H9 (cell line): ENCODE data around the gene TRIM36. TPM values are rescaled to one million over a fixed set of nuclear protein-coding genes. Genes with fewer than 3 reads are reported as not detected.

ENCODE experiments used
- DNase-seq: peaks from one replicate; pipeline ENCODE4 v3.0.0-alpha.2; 2017
- H2AFZ ChIP-seq: one replicate; pipeline ENCODE4 v1.6.1; 2013; ENCODE audit warnings: mild to moderate bottlenecking, low read length, control low read depth, moderate library complexity
- H2AK5ac ChIP-seq: 2 replicates; pipeline ENCODE4 v1.6.1; 2013; ENCODE audit warnings: low read length, control low read depth, mixed read lengths; ENCODE audit not compliant: insufficient read length
- H2BK120ac ChIP-seq: one replicate; pipeline ENCODE4 v1.6.1; 2013; ENCODE audit warnings: low read depth, mild to moderate bottlenecking, low read length, control low read depth, inconsistent platforms; ENCODE audit not compliant: poor library complexity, severe bottlenecking
- H2BK12ac ChIP-seq: 2 replicates; pipeline ENCODE4 v1.6.1; 2013; ENCODE audit warnings: low read length, control low read depth, mixed read lengths, low read depth; ENCODE audit not compliant: insufficient read length
- H2BK15ac ChIP-seq: 2 replicates; pipeline ENCODE4 v1.6.1; 2013; ENCODE audit warnings: low read depth, low read length, control low read depth
- H2BK20ac ChIP-seq: one replicate; pipeline ENCODE4 v1.6.1; 2013; ENCODE audit warnings: low read depth, mild to moderate bottlenecking, low read length, control low read depth, inconsistent platforms; ENCODE audit not compliant: poor library complexity, severe bottlenecking
- H2BK5ac ChIP-seq: 2 replicates; pipeline ENCODE4 v1.6.1; 2013; ENCODE audit warnings: low read length, control low read depth, mixed read lengths; ENCODE audit not compliant: insufficient read length
- H3K14ac ChIP-seq: 2 replicates; pipeline ENCODE4 v1.6.1; 2013; ENCODE audit warnings: low read length, control low read depth; ENCODE audit not compliant: insufficient read depth
- H3K18ac ChIP-seq: 2 replicates; pipeline ENCODE4 v1.6.1; 2013; ENCODE audit warnings: low read depth, mild to moderate bottlenecking, mixed read lengths, low read length, control low read depth; ENCODE audit not compliant: insufficient read length
- H3K23ac ChIP-seq: 2 replicates; pipeline ENCODE4 v1.6.1; 2013; ENCODE audit warnings: low read length, control low read depth, mixed read lengths, low read depth; ENCODE audit not compliant: insufficient read length
- H3K23me2 ChIP-seq: 2 replicates; pipeline ENCODE4 v1.6.1; 2013; ENCODE audit warnings: low read depth, mild to moderate bottlenecking, mixed read lengths, low read length, control low read depth; ENCODE audit not compliant: insufficient read length, poor library complexity, severe bottlenecking
- H3K27ac ChIP-seq: 2 replicates; pipeline ENCODE4 v1.5.1; 2013; ENCODE audit warnings: low read length, control low read depth, mixed read lengths, low read depth; ENCODE audit not compliant: insufficient read length
- H3K27me3 ChIP-seq: 2 replicates; pipeline ENCODE4 v1.6.1; 2013; ENCODE audit warnings: low read length, control low read depth, inconsistent platforms; ENCODE audit not compliant: insufficient read depth
- H3K4ac ChIP-seq: 2 replicates; pipeline ENCODE4 v1.6.1; 2013; ENCODE audit warnings: low read depth, mild to moderate bottlenecking, control low read depth, inconsistent platforms, low read length, moderate library complexity
- H3K4me1 ChIP-seq: 2 replicates; pipeline ENCODE4 v1.6.1; 2013; ENCODE audit warnings: low read length, control low read depth, inconsistent platforms; ENCODE audit not compliant: insufficient read depth
- H3K4me2 ChIP-seq: 2 replicates; pipeline ENCODE4 v1.6.1; 2013; ENCODE audit warnings: low read length, control low read depth, mixed read lengths; ENCODE audit not compliant: insufficient read length, insufficient read depth
- H3K56ac ChIP-seq: 2 replicates; pipeline ENCODE4 v1.6.1; 2013; ENCODE audit warnings: low read depth, mild to moderate bottlenecking, mixed read lengths, low read length, control low read depth; ENCODE audit not compliant: insufficient read length
- H3K79me1 ChIP-seq: 2 replicates; pipeline ENCODE4 v1.6.1; 2013; ENCODE audit warnings: low read depth, mild to moderate bottlenecking, moderate library complexity, low read length, control low read depth, inconsistent platforms; ENCODE audit not compliant: insufficient read depth, poor library complexity, severe bottlenecking
- H3K79me2 ChIP-seq: 2 replicates; pipeline ENCODE4 v1.6.1; 2013; ENCODE audit warnings: low read length, control low read depth, inconsistent platforms; ENCODE audit not compliant: insufficient read depth
- H3K9ac ChIP-seq: 2 replicates; pipeline ENCODE4 v1.6.1; 2013; ENCODE audit warnings: low read length, control low read depth, mixed read lengths; ENCODE audit not compliant: insufficient read length; ENCODE audit errors: extremely low read depth
- H3K9me3 ChIP-seq: one replicate; pipeline ENCODE4 v1.6.1; 2013; ENCODE audit warnings: low read depth, low read length, inconsistent platforms; ENCODE audit not compliant: control insufficient read depth
- H3T11ph ChIP-seq: one replicate; pipeline ENCODE4 v1.6.1; 2013; ENCODE audit warnings: mild to moderate bottlenecking, low read length, control low read depth, inconsistent platforms
- H4K20me1 ChIP-seq: one replicate; pipeline ENCODE4 v1.6.1; 2013; ENCODE audit not compliant: control insufficient read depth, insufficient read length, insufficient read depth
- H4K5ac ChIP-seq: 2 replicates; pipeline ENCODE4 v1.6.1; 2013; ENCODE audit warnings: low read depth, mild to moderate bottlenecking, mixed read lengths, low read length, control low read depth; ENCODE audit not compliant: insufficient read length
- H4K8ac ChIP-seq: replicated peaks from 2 replicates; pipeline ENCODE4 v1.6.1; 2013; ENCODE audit warnings: low read length, control low read depth, mixed read lengths, low read depth; ENCODE audit not compliant: insufficient read length
- H4K91ac ChIP-seq: 2 replicates; pipeline ENCODE4 v1.6.1; 2013; ENCODE audit warnings: low read depth, mild to moderate bottlenecking, moderate library complexity, mixed read lengths, low read length, control low read depth; ENCODE audit not compliant: insufficient read length
- H3K27ac Mint-ChIP-seq, 3 experiments: 2 replicates in 2 of 3; 3 replicates in 1 of 3; pipeline ENCODE4 v1.8.0; 2020 to 2021; ENCODE audit warnings: mixed read lengths in 3 of 3, mild to moderate bottlenecking in 1 of 3, moderate library complexity in 1 of 3
- H3K27me3 Mint-ChIP-seq: 2 replicates; pipeline ENCODE4 v1.8.0; 2021; ENCODE audit warnings: low read depth, mild to moderate bottlenecking, moderate library complexity, mixed read lengths
- H3K36me3 Mint-ChIP-seq, 3 experiments: 2 replicates in 2 of 3; 3 replicates in 1 of 3; pipeline ENCODE4 v1.8.0; 2020 to 2021; ENCODE audit warnings: low read depth in 3 of 3, mixed read lengths in 3 of 3; ENCODE audit not compliant: insufficient read depth in 1 of 3
- H3K4me1 Mint-ChIP-seq, 2 experiments: 2 replicates each; pipeline ENCODE4 v1.8.0; 2020; ENCODE audit warnings: mixed read lengths in 2 of 2
- H3K4me3 Mint-ChIP-seq, 2 experiments: 2 replicates in 1 of 2; 3 replicates in 1 of 2; pipeline ENCODE4 v1.8.0; 2020 to 2021; ENCODE audit warnings: mild to moderate bottlenecking in 2 of 2, mixed read lengths in 2 of 2, moderate library complexity in 1 of 2
- H3K9me3 Mint-ChIP-seq, 2 experiments: 2 replicates in 1 of 2; 3 replicates in 1 of 2; pipeline ENCODE4 v1.8.0; 2020; ENCODE audit warnings: mild to moderate bottlenecking in 2 of 2, mixed read lengths in 2 of 2, moderate library complexity in 1 of 2
- WGBS: extraction: QIAGEN DNeasy Blood & Tissue Kit; methylation state at CpG from one replicate; pipeline ENCODE4 v1.1.7; 2013; ENCODE audit warnings: missing lambda C conversion rate, low lambda C conversion rate, mixed read lengths; ENCODE audit not compliant: insufficient read length; ENCODE audit errors: extremely low coverage; 5-methylcytosine and 5-hydroxymethylcytosine counted together
- total RNA-seq: library from RNA; stranded (reverse); gene quantifications from 2 replicates; pipeline ENCODE4 v1.2.1, GENCODE V29; 2021
- TF ChIP-seq, protein P1 (sequence below): fragments of 200-600 bp; sonication (generic); conservative IDR thresholded peaks from 3 replicates; pipeline ENCODE4 v1.8.0; 2021; ENCODE audit warnings: antibody characterized with exemption, mild to moderate bottlenecking

Gene TRIM36
- total RNA-seq, 1 experiment from 2014 or later: 14.6 TPM

DNA sequence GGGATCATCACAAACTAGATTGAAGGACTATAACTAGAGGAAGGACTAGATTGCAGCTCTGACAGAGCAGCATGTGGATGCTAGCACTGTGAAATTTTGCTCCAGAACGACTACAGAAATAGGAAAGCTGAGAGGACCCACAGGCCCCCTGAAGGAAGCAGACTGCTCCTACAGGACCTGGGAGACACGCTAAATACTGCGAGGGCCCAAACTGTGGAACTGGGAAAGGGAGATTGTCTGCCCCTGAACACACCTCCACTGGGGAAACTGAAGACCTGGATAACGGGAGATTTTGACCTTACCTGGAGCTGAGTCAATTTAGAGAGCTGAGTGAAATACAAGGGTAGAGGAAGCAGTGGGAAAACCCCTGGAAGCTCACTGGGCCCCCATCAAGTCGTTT is 19.2 kb downstream of the TRIM36 start:
- Mint-ChIP-seq H3K9me3 (peaks cover 14 to 21% of the 10 kb centered on the region in 2 experiments; a peak in 4 of 5 replicates), H3K4me1 (peaks cover 23% of the 10 kb centered on the region in 2 experiments), H3K36me3 (peaks cover 4 to 32% (median 30%) of the 10 kb centered on the region in 3 experiments), H3K4me3 (no peak overlapping the region), H3K27ac (peak overlapping the region in 1 of 3 experiments; percentile 75; a peak in 3 of 7 replicates), H3K27me3 (no peaks in the 10 kb centered on the region)
- no peaks in the 10 kb centered on the region for H4K20me1 ChIP-seq
- H2BK120ac ChIP-seq: no peak overlapping the region
- no peaks in the 10 kb centered on the region for H3K9me3 ChIP-seq
- no peak overlapping the region for H3T11ph ChIP-seq
- H3K4me2 ChIP-seq: no peak overlapping the region
- H3K79me2 ChIP-seq: no peaks in the 10 kb centered on the region
- TF ChIP-seq, protein P1, sequence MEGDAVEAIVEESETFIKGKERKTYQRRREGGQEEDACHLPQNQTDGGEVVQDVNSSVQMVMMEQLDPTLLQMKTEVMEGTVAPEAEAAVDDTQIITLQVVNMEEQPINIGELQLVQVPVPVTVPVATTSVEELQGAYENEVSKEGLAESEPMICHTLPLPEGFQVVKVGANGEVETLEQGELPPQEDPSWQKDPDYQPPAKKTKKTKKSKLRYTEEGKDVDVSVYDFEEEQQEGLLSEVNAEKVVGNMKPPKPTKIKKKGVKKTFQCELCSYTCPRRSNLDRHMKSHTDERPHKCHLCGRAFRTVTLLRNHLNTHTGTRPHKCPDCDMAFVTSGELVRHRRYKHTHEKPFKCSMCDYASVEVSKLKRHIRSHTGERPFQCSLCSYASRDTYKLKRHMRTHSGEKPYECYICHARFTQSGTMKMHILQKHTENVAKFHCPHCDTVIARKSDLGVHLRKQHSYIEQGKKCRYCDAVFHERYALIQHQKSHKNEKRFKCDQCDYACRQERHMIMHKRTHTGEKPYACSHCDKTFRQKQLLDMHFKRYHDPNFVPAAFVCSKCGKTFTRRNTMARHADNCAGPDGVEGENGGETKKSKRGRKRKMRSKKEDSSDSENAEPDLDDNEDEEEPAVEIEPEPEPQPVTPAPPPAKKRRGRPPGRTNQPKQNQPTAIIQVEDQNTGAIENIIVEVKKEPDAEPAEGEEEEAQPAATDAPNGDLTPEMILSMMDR: peak; percentile 23; the same call in 2 of the 3 replicates
- no peak overlapping the region for H4K8ac ChIP-seq
- no peaks in the 10 kb centered on the region for H3K27me3 ChIP-seq
- no peak for DNase-seq
- no peaks in the 10 kb centered on the region; the same call in 1 of the 2 replicates for H3K4me1 ChIP-seq
- no peaks in the 10 kb centered on the region for H3K79me1 ChIP-seq
- no peak overlapping the region for H2AK5ac ChIP-seq
- no peak overlapping the region for H2BK20ac ChIP-seq
- H4K91ac ChIP-seq: no peak overlapping the region
- no peak overlapping the region for H3K23ac ChIP-seq
- no peak overlapping the region for H3K14ac ChIP-seq
- no peak overlapping the region for H2BK12ac ChIP-seq
- no peaks in the 10 kb centered on the region for H3K23me2 ChIP-seq
- H2BK15ac ChIP-seq: no peak overlapping the region
- WGBS: no CpG with 5 or more reads among the region's 5 CpGs
- H3K4ac ChIP-seq: no peak overlapping the region
- H3K9ac ChIP-seq: no peak overlapping the region
- no peak overlapping the region for H4K5ac ChIP-seq
- no peak overlapping the region for H3K56ac ChIP-seq
- no peak overlapping the region for H3K18ac ChIP-seq
- no peak overlapping the region for H2AFZ ChIP-seq
- H3K27ac ChIP-seq: no peak overlapping the region
- H2BK5ac ChIP-seq: no peak overlapping the region
